Stimulated activated naive B cell treated with anti-CD40 and anti-IgM and Interleukin-4, amounts not matched to agents 10 μg/mL and 1 μg/mL and 100 μg/mL, for 72 hours (primary cell): ENCODE results near the gene AP4M1.

ENCODE experiments used
- ATAC-seq, 2 donors: fragments of 150-1000 bp; cut with Tn5 transposase; replicated peaks; 2 replicates each; pipeline ENCODE4 v1.10.0; 2021; ENCODE audit warnings: moderate library complexity in 1 of 2
- DNase-seq: peaks from one replicate; pipeline ENCODE4 v3.0.0; 2021
- H3K27ac Mint-ChIP-seq: one replicate; pipeline ENCODE4 v1.8.0; 2022; ENCODE audit warnings: mild to moderate bottlenecking, mixed read lengths
- H3K27me3 Mint-ChIP-seq, 2 donors: one replicate each; pipeline ENCODE4 v1.8.0; 2022; ENCODE audit warnings: mixed read lengths in 2 of 2
- H3K36me3 Mint-ChIP-seq, 2 donors: one replicate each; pipeline ENCODE4 v1.8.0; 2022; ENCODE audit warnings: mixed read lengths in 2 of 2, mild to moderate bottlenecking in 1 of 2
- H3K4me1 Mint-ChIP-seq, 2 donors: one replicate each; pipeline ENCODE4 v1.8.0; 2022; ENCODE audit warnings: mixed read lengths in 2 of 2, mild to moderate bottlenecking in 1 of 2
- H3K4me3 Mint-ChIP-seq, 2 donors: one replicate each; pipeline ENCODE4 v1.8.0; 2022; ENCODE audit warnings: mild to moderate bottlenecking in 2 of 2, mixed read lengths in 2 of 2, moderate library complexity in 1 of 2
- H3K9me3 Mint-ChIP-seq, 2 donors: one replicate each; pipeline ENCODE4 v1.8.0; 2022; ENCODE audit warnings: mixed read lengths in 2 of 2, mild to moderate bottlenecking in 1 of 2

AP4M1 gene

DNA sequence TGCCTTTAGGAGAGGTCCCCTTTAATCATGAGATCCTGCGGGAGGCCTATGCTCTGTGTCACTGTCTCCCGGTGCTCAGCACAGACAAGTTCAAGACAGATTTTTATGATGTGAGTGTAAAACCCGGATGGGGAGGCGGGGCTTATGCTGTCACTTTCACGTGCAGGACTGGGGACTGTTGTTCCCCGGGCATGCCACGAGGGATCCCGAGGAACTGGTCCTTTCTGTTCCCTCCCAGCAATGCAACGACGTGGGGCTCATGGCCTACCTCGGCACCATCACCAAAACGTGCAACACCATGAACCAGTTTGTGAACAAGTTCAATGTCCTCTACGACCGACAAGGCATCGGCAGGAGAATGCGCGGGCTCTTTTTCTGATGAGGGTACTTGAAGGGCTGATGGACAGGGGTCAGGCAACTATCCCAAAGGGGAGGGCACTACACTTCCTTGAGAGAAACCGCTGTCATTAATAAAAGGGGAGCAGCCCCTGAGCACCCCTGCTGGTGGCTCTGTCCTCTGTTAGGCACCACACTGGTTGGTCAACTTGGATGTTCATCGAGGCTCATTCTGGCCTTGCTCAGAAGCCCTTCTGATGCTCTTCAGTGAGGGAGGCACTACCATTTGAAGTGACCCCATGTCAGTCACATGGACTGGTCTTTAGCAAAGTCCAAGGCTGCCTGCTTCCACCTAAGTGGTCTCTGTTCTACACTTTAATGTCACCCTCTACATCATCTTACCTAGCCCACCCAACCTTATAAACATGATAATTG lies 9.8 kb upstream of the AP4M1 start:
- Mint-ChIP-seq H3K36me3 (peaks cover 49 to 54% of the 10 kb centered on the region in 2 donors), H3K27me3 (no peaks in the 10 kb centered on the region)
- DNase-seq, result no peak

DNA sequence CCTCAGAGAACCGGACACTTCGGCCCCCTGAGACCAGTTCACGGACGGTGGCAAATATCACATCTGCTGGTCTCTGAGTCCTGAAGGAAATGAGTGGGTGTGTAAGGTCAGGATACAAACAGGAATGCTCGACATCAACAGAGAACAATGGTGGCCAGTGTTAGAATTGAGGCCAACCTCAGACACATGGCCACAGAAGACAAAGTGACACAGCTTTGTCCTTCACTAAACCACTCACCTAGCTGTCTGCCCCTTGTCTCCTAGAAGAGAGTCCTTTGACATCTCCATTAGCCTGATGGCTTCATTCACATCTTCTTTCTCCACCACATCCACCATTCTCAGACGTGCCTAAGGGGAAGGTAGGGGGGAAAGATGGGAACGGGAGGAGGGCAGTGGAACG lies 8.4 kb upstream of the AP4M1 start:
- Mint-ChIP-seq H3K27ac (peak overlapping the region; percentile 33), H3K27me3 (no peaks in the 10 kb centered on the region), H3K4me1 (peaks cover 32 to 60% of the 10 kb centered on the region in 2 donors)

More for the DNA sequence above, 9.8 kb upstream of the AP4M1 start:
- H3K4me3 Mint-ChIP-seq, result no peak overlapping the region
- peak overlapping the region; percentile 71 for H3K27ac Mint-ChIP-seq
- peak; percentile 4 to 13 for ATAC-seq
- H3K4me1 Mint-ChIP-seq, result peaks cover 32 to 52% of the 10 kb centered on the region in 2 donors
- no peaks in the 10 kb centered on the region for H3K9me3 Mint-ChIP-seq

DNA sequence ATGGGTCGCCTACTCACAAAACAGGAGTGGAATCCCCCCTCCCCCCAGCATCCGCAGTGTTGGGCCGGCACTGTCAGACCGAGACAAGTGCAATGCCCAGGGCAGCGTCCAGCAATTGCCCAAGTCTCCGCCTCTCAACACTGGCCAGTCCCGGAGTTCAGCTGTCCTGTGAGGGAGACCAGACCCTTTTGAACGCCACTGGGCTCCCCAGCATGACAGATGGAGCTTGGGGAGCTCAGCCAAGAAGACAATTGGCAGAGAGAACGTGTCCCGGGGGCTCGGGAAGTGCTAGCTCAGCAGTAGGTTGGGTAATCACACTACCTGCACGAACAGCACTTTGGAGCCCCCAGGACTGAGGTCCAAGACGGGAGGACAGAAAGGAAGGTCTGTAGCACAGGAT lies 7.9 kb upstream of the AP4M1 start:
- peaks cover 63 to 69% of the 10 kb centered on the region in 2 donors for H3K36me3 Mint-ChIP-seq
- DNase-seq (no peak), ATAC-seq (no peak)
- no peaks in the 10 kb centered on the region for H3K27me3 Mint-ChIP-seq
- H3K4me1 Mint-ChIP-seq, result peaks cover 35 to 60% of the 10 kb centered on the region in 2 donors
- H3K9me3 Mint-ChIP-seq, result no peaks in the 10 kb centered on the region
- no peak overlapping the region for H3K27ac Mint-ChIP-seq
- H3K4me3 Mint-ChIP-seq, result no peak overlapping the region

More for the DNA sequence above, 8.4 kb upstream of the AP4M1 start:
- Mint-ChIP-seq H3K9me3 (no peaks in the 10 kb centered on the region), H3K4me3 (no peak overlapping the region), H3K36me3 (peaks cover 60 to 64% of the 10 kb centered on the region in 2 donors)
- DNase-seq (no peak), ATAC-seq (no peak)

DNA sequence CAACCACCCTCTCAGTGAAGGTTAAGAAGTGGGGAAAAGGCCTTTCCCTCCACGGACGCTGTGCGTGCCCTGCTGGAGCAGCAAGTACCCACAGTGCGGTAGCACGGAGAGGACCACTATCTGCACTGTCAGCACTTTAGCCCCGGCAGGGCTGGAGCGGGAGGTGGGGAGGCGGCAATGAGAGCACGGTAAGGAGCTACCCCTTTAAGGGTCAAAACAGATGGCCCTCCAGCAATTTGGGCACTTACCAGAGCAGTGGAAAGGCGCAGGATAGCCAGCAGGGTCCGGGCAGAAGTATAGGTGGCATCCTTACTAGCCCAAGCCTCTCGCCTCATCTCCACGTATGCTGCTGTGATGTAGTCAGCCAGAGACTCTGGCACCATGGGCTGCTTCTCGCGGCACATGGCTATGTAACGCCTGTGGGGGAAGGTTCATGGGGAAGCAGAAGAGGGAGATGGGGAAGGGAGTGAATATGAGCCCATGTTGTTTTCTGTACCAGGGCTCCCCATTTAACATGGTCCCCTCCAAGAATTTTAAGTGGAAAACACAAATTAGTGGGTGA lies 7.4 kb upstream of the AP4M1 start:
- no peak overlapping the region for H3K4me3 Mint-ChIP-seq
- no peak for ATAC-seq
- DNase-seq, result no peak
- H3K27ac Mint-ChIP-seq, result no peak overlapping the region
- H3K36me3 Mint-ChIP-seq, result peaks cover 65 to 74% of the 10 kb centered on the region in 2 donors
- peaks cover 40 to 64% of the 10 kb centered on the region in 2 donors for H3K4me1 Mint-ChIP-seq
- no peaks in the 10 kb centered on the region for H3K9me3 Mint-ChIP-seq
- H3K27me3 Mint-ChIP-seq, result no peaks in the 10 kb centered on the region

DNA sequence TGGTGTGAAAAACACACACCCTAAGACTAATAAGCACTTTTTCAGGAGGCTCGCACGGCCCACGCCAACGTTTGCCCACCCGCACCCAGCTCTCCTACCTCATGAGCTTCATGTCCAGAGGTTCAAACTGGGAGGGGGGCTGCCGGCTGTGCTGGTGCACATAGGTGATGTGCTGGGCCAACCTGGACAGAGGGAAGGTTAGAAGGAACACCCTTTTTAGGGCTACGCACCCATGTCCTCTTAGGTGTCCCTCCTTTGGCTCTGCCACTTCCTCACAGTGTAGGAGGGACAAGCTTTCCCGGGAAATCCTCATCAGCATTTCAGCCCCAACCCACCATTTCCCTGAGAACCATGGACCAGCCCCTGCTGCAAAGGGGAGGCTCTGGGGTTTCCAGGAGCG lies 6.2 kb upstream of the AP4M1 start:
- H3K36me3 Mint-ChIP-seq, result peaks cover 66 to 80% of the 10 kb centered on the region in 2 donors
- peak overlapping the region; percentile 67 for H3K27ac Mint-ChIP-seq
- H3K4me1 Mint-ChIP-seq, result peaks cover 40 to 67% of the 10 kb centered on the region in 2 donors
- no peak overlapping the region for H3K4me3 Mint-ChIP-seq
- ATAC-seq (no peak), DNase-seq (no peak)
- no peaks in the 10 kb centered on the region for H3K27me3 Mint-ChIP-seq
- no peaks in the 10 kb centered on the region for H3K9me3 Mint-ChIP-seq

DNA sequence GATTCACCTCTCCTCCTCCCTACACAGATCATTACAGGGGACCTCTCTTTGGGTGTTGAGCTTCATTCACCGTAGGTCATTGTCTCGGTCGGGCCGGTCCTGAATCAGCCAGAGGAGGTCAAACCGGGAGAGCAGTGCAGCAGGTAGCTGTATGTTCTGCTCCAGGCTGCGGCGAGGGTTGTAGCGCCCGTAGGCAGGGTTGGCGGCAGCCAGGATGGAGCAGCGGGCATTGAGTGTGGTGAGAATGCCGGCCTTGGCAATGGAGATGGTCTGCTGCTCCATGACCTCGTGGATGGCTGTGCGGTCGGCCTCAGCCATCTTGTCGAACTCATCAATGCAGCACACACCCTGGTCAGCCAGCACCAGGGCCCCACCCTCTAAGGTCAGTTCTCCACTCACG lies 5.7 kb upstream of the AP4M1 start:
- no peaks in the 10 kb centered on the region for H3K27me3 Mint-ChIP-seq
- H3K27ac Mint-ChIP-seq, result peak overlapping the region; percentile 67
- H3K4me3 Mint-ChIP-seq, result no peak overlapping the region
- DNase-seq (no peak), ATAC-seq (no peak)
- H3K9me3 Mint-ChIP-seq, result no peaks in the 10 kb centered on the region
- H3K36me3 Mint-ChIP-seq, result peaks cover 67 to 80% of the 10 kb centered on the region in 2 donors
- peaks cover 37 to 67% of the 10 kb centered on the region in 2 donors for H3K4me1 Mint-ChIP-seq

DNA sequence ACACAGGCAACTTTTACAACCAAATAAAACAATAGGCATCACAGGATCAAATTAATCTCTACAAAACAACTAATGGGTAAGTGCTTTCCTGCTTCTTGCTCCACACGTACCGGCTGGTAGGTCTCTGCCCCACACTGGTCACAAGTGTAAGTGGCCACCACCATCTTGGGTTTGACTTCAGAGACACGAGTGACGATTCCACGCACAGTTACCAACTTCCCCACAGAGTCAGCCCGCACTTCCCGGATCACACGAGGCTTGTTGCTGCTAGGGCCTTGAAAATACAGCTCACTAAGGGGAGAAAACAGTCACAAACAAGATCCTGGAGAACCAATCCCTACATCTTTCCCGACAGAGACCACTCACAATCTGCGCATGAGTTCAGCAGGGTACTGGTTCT lies 2.5 kb upstream of the AP4M1 start:
- ATAC-seq, result no peak
- Mint-ChIP-seq H3K27me3 (no peaks in the 10 kb centered on the region), H3K27ac (peak overlapping the region; percentile 75), H3K4me1 (peaks cover 30 to 57% of the 10 kb centered on the region in 2 donors), H3K9me3 (no peaks in the 10 kb centered on the region), H3K36me3 (peaks cover 45 to 62% of the 10 kb centered on the region in 2 donors), H3K4me3 (peak overlapping the region; percentile 28 to 60)
- DNase-seq, result no peak

DNA sequence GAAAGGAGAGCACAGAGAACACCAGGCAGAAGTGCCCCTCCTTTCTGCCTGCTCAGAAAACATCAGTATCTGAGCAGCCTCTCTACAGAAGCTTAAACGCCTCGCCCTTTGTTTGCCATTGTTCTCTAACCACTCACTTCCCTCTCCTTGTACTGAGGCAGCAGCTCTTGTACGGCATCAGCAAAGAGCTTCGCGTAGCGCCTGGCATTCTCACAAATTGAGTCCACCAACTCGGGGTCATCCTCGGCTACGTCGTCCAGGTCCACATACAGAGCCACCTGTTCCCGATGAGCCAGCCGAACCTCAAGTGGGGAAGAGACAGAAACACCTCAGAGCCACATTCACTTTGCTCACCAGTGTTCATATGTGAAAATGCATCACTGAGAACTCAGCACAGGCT lies 2.0 kb upstream of the AP4M1 start:
- peaks cover 44 to 64% of the 10 kb centered on the region in 2 donors for H3K36me3 Mint-ChIP-seq
- H3K4me1 Mint-ChIP-seq, result peaks cover 30 to 56% of the 10 kb centered on the region in 2 donors
- no peaks in the 10 kb centered on the region for H3K27me3 Mint-ChIP-seq
- H3K9me3 Mint-ChIP-seq, result no peaks in the 10 kb centered on the region
- DNase-seq (no peak), ATAC-seq (no peak)
- H3K27ac Mint-ChIP-seq, result peak overlapping the region; percentile 99
- peak overlapping the region; percentile 96 to 98 for H3K4me3 Mint-ChIP-seq

DNA sequence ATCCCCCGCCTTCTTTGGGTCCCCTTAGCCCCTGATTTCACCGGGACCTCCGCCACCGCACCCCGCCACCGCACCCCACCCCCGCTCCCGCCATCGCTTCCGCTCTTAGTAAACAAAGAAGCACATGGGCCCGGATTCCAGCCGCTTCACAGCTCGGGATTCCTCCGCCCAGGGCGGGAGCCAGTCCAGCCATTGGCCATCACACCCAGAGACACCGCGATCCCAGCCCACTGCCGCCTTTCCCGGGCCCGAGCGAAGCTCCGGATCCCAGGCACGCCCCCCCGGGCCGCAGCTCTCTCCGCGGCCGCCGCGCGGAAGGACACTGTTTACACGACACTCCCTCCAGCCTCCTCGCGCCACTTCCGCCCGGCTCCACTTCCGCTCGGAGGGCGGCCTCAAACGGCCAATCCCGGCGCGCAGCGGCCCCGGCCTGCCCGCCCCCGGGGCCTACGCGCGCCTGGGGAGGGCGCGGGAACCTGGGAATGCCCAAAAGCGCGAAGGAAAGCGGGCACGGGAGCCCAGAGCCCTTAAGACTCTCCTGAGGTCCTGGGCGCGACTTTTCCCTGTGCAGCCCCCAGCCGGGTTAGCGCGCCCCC lies 925 bp upstream of the AP4M1 start:
- peak; percentile 77 to 80 for ATAC-seq
- peak overlapping the region; percentile 99 for H3K27ac Mint-ChIP-seq
- H3K4me1 Mint-ChIP-seq, result peaks cover 29 to 55% of the 10 kb centered on the region in 2 donors
- no peaks in the 10 kb centered on the region for H3K27me3 Mint-ChIP-seq
- peaks cover 42 to 67% of the 10 kb centered on the region in 2 donors for H3K36me3 Mint-ChIP-seq
- no peaks in the 10 kb centered on the region for H3K9me3 Mint-ChIP-seq
- peak; percentile 87 for DNase-seq
- peak overlapping the region; percentile 96 to 98 for H3K4me3 Mint-ChIP-seq

DNA sequence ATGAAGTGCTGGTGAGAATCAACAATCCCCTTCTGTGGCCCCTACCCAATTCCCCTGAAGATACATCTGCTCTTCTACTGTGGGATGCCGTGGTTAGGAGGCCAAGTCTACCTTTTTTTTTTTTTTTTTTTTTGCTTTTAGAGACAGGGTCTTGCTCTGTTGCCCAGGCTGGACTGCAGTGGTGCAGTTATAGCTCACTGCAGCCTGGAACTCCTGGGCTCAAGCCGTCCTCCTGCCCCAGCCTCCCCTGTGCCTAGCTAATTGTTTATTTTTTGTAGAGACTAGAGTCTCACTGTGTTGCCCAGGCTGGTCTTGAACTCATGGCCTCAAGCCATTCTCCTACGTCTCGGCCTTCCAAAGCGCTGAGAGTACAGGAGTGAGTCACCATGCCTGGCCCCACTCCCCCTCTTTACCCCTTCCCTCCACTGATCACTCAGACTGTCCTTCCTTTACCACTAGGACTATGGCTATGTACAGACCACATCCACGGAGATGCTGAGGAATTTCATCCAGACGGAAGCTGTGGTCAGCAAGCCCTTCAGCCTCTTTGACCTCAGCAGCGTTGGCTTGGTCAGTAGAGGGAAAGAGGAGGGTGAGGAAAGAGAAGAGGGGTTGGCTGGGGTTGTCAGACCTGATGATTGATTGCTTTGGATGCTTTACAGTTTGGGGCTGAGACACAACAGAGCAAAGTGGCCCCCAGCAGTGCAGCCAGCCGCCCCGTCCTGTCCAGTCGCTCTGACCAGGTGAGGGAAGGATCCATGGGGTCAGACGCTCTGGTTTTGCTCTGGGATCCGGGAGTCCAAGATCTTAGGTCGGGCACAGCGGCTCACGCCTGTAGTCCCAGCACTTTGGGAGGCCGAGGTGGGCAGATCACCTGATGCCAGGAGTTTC lies 1.8 kb downstream of the AP4M1 start:
- no peaks in the 10 kb centered on the region for H3K27me3 Mint-ChIP-seq
- no peaks in the 10 kb centered on the region for H3K9me3 Mint-ChIP-seq
- H3K36me3 Mint-ChIP-seq, result peaks cover 35 to 70% of the 10 kb centered on the region in 2 donors
- H3K4me1 Mint-ChIP-seq, result peaks cover 24 to 54% of the 10 kb centered on the region in 2 donors
- H3K4me3 Mint-ChIP-seq, result peak overlapping the region; percentile 96 to 98
- DNase-seq, result no peak
- H3K27ac Mint-ChIP-seq, result peak overlapping the region; percentile 88
- no peak for ATAC-seq

DNA sequence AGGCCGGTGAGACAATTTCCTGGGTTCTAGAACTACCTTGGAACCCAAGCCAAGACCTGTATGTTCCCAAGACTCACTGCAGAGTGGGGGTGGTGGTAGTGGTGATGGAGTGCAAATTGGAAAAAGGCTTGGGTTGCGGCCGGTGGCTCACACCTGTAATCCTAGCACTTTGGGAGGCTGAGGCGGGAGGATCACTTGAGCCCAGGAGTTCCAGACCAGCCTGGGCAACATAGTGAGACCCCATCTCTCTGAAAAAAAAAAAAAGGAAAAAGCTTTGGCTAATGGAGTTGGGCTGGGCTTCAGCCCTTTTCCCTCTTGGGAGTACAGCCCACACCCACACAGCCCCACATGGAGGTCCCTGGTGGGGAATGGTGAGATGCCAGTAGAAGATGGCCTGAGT lies 4.1 kb downstream of the AP4M1 start:
- peaks cover 7 to 31% of the 10 kb centered on the region in 2 donors for H3K4me1 Mint-ChIP-seq
- H3K27me3 Mint-ChIP-seq, result no peaks in the 10 kb centered on the region
- no peak overlapping the region for H3K27ac Mint-ChIP-seq
- H3K36me3 Mint-ChIP-seq, result peaks cover 27 to 63% of the 10 kb centered on the region in 2 donors
- no peak overlapping the region for H3K4me3 Mint-ChIP-seq
- H3K9me3 Mint-ChIP-seq, result no peaks in the 10 kb centered on the region
- ATAC-seq (no peak), DNase-seq (no peak)

DNA sequence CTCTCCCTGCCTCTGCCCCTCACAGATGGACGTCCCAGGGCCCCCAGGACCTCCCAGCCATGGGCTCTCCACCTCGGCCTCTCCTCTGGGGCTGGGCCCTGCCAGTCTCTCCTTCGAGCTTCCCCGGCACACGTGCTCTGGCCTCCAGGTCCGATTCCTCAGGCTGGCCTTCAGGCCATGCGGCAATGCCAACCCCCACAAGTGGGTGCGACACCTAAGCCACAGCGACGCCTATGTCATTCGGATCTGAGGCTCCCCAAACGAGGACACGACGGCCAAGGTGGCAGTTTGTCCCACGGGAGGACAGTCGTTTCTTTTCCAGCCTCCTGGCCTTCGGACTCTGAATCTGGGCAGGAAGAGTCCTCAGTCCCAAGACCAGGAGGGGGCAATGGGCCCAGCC lies 5.2 kb downstream of the AP4M1 start:
- DNase-seq (no peak), ATAC-seq (no peak)
- Mint-ChIP-seq H3K36me3 (peaks cover 28 to 69% of the 10 kb centered on the region in 2 donors), H3K4me1 (peaks cover 10 to 29% of the 10 kb centered on the region in 2 donors), H3K27me3 (no peaks in the 10 kb centered on the region), H3K9me3 (no peaks in the 10 kb centered on the region), H3K4me3 (no peak overlapping the region), H3K27ac (no peak overlapping the region)

DNA sequence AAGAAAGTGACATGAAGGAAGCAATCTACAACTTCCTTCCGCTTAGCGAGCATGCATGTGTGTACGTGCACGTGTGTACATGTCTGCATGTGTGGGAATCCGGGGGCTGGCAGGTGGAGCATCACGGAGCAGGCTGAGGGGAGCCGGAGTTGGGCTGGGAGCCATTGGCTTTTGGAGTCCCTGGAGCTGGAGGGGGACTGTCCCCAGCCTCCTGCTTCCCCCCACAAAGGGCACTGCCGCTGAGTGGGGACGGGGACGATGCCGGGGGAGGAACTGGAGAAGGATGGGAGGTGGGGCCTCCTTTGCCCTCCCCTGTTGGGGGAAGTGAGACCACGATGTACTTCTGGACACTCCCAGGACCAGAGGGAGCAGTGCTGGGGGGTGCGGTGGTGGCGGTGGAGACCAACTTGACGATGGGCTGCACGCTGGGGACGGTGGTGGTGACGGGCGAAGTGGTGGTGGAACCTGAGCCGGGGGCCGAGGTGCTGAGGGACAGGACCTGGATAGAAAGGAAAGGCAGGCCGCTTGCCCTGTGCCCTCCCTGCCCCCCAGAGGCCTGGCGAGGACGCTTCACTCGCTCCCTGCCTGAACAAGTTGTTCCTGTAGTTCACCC lies 5.8 kb downstream of the AP4M1 start:
- no peak overlapping the region for H3K4me3 Mint-ChIP-seq
- peaks cover 31 to 72% of the 10 kb centered on the region in 2 donors for H3K36me3 Mint-ChIP-seq
- H3K4me1 Mint-ChIP-seq, result peaks cover 10 to 28% of the 10 kb centered on the region in 2 donors
- DNase-seq (no peak), ATAC-seq (no peak)
- H3K27me3 Mint-ChIP-seq, result no peaks in the 10 kb centered on the region
- no peaks in the 10 kb centered on the region for H3K9me3 Mint-ChIP-seq
- peak overlapping the region; percentile 65 for H3K27ac Mint-ChIP-seq
